Activated naive CD8-positive, alpha-beta T cell treated with anti-CD3 and anti-CD28 coated beads, Interleukin-2, amount 10 ng/mL, durations not matched to agents 7 days and 5 days (primary cell): ENCODE measurements around the gene CHMP4B. TPM values are rescaled to one million over a fixed set of nuclear protein-coding genes. Genes with fewer than 3 reads are reported as not detected.
"Not testable (repeated sequence)": the region's sequence is repeated elsewhere in the genome, so short reads cannot be mapped to it uniquely, and the experiment has no call there.

Experiments
- ATAC-seq: fragments of 150-1000 bp; cut with Tn5 transposase; one replicate; pipeline ENCODE4 v1.10.0; 2021; ENCODE audit warnings: low read depth, moderate library complexity
- POLR2A ChIA-PET: fragments of 350-600 bp; sonication (Branson Sonifier 250); formaldehyde crosslinking; loops from one replicate; lab custom pipeline; 2021; ENCODE audit warnings: antibody characterized with exemption; lab: Charles Lee
- DNase-seq: peaks from one replicate; pipeline ENCODE4 v3.0.0; 2021
- H3K27ac Mint-ChIP-seq: one replicate; pipeline ENCODE4 v1.8.0; 2022; ENCODE audit warnings: mild to moderate bottlenecking, mixed read lengths
- H3K27me3 Mint-ChIP-seq: one replicate; pipeline ENCODE4 v1.8.0; 2022; ENCODE audit warnings: mild to moderate bottlenecking, moderate library complexity, mixed read lengths
- H3K36me3 Mint-ChIP-seq: one replicate; pipeline ENCODE4 v1.8.0; 2021; ENCODE audit warnings: mild to moderate bottlenecking, mixed read lengths
- H3K4me1 Mint-ChIP-seq: one replicate; pipeline ENCODE4 v1.8.0; 2021; ENCODE audit warnings: mixed read lengths
- H3K4me3 Mint-ChIP-seq: one replicate; pipeline ENCODE4 v1.8.0; 2022; ENCODE audit warnings: mild to moderate bottlenecking, moderate library complexity, mixed read lengths
- H3K9me3 Mint-ChIP-seq: one replicate; pipeline ENCODE4 v1.8.0; 2021; ENCODE audit warnings: mixed read lengths
- total RNA-seq, 2 experiments: library from RNA; stranded (reverse); gene quantifications; one replicate each; pipeline ENCODE4 v1.2.3, GENCODE V29; 2021

CHMP4B gene
- total RNA-seq, 2 experiments from 2014 or later: 75.7 to 82.8 TPM

DNA sequence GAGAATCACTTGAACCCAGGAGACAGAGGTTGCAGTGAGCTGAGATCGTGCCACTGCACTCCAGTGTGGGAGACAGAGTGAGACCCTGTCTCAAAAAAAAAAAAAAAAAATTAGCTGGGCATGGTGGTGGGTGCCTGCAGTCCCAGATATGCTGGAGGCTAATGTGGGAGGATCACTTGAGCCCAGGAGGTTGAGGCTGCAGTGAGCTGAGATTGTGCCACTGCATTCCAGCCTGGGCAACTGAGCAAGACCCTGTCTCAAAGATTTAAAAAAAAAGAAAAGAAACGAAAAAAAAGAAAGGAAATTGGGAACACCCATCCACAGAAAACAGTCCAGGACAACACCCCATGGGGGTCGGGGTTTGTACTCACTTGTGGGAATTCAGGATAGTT is 18.6 kb upstream of the CHMP4B start:
- H3K27ac Mint-ChIP-seq: peak overlapping the region; percentile 61
- not testable (repeated sequence) for H3K4me3 Mint-ChIP-seq, DNase-seq, H3K9me3 Mint-ChIP-seq, ATAC-seq, H3K4me1 Mint-ChIP-seq, H3K36me3 Mint-ChIP-seq, H3K27me3 Mint-ChIP-seq
- POLR2A ChIA-PET: interaction anchor here (1.3 kb wide), 1 partner anchor 66 kb away, joined by 4 read pairs; no protein-coding TSS in a partner anchor

DNA sequence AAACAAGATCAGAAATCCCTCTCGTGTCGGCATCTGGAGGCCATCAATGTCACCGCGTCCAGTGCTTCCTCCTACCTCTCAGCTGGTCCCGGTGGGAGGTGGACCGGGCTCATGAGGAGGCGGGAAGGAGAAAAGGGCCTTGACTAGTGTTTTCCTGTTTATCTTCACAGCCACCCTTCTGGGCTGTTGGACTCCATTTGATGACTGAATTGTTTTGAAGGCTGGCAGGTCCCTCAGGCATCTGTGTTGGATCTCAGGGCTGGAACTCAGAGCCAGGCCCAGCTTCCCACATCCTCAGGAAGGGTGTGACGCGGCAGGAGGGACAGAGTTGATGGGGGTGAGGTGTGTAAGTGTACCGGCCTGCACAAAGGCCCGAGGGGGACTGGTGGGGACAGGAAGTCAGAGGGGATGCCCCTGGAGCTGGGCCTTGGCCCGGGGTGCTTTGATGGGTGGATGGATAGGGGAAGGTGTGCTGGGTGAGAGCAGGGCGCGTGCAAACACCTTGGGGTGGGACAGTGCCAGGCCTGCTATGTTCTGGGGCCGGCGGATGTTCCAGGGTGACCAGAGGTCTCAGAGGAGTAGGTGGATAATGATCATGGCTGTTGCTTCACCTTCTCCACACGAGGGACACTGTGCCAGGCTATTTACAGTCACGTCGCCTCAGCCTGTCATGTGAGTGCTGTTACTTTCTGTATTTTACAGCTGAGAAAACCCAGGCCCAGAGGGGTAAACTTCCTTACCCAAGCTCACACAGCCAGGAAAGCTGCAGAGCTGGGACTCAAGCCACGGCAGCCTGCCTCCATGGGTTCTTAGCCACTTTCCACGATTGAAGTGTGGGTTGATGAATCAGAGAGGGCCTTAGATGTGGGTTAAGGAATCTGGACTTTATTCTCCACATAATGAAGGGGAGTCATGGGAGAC is 17.9 kb upstream of the CHMP4B start:
- Mint-ChIP-seq H3K4me3 (no peak overlapping the region), H3K36me3 (no peaks in the 10 kb centered on the region), H3K9me3 (no peaks in the 10 kb centered on the region), H3K27ac (peak overlapping the region; percentile 68), H3K4me1 (peaks cover 4% of the 10 kb centered on the region), H3K27me3 (no peaks in the 10 kb centered on the region)
- POLR2A ChIA-PET: interaction anchor here (1.8 kb wide), 1 partner anchor 18 kb away, joined by 5 read pairs; the partner anchor contains the start of gene CHMP4B
- ATAC-seq (peak; percentile 36), DNase-seq (no peak)

GRCh38 chr20:33796263-33796906 is 14.8 kb upstream of the CHMP4B start:
- DNase-seq (no peak), ATAC-seq (no peak)
- Mint-ChIP-seq H3K27ac (no peak overlapping the region), H3K4me3 (no peak overlapping the region), H3K27me3 (no peaks in the 10 kb centered on the region), H3K36me3 (no peaks in the 10 kb centered on the region), H3K9me3 (no peaks in the 10 kb centered on the region), H3K4me1 (peaks cover 4% of the 10 kb centered on the region)
- POLR2A ChIA-PET: no interaction called here

- DNase-seq (no peak), ATAC-seq (no peak)
- Mint-ChIP-seq H3K9me3 (no peaks in the 10 kb centered on the region), H3K27ac (no peak overlapping the region), H3K4me1 (peaks cover 4% of the 10 kb centered on the region), H3K36me3 (no peaks in the 10 kb centered on the region), H3K4me3 (no peak overlapping the region), H3K27me3 (no peaks in the 10 kb centered on the region)
- POLR2A ChIA-PET: no interaction called here
Observed at GRCh38 chr20:33796907-33797544, 14.1 kb upstream of the CHMP4B start.

- ATAC-seq (no peak), DNase-seq (no peak)
- H3K27me3 Mint-ChIP-seq: no peaks in the 10 kb centered on the region
- POLR2A ChIA-PET: interaction anchor here (1.2 kb wide), 1 partner anchor 13 kb away, joined by 4 read pairs; the partner anchor contains the start of gene CHMP4B
- H3K27ac Mint-ChIP-seq: no peak overlapping the region
- no peak overlapping the region for H3K4me3 Mint-ChIP-seq
- no peaks in the 10 kb centered on the region for H3K9me3 Mint-ChIP-seq
- H3K4me1 Mint-ChIP-seq: peaks cover under 1% of the 10 kb centered on the region
- H3K36me3 Mint-ChIP-seq: no peaks in the 10 kb centered on the region
Observed at GRCh38 chr20:33798444-33798843, 12.7 kb upstream of the CHMP4B start.

DNA sequence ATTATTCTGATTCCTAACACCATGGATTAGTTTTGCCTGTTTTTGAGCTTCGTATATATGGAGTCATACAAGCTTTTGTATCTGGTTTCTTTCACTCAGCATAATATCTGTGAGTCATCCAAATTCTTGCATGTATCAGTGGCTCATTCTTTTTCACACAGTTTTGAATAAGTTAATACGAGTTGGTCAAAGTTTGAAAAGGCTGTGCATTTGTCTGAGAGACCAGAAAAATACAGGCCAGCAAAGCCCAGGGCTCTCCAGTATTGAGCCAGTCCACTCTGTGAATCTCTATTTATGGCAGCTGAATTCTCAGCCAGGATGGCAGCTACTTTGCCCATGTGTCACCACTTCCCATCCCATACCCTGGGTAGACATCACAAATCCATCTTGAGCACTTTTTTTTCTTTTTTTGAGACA is 7.2 kb upstream of the CHMP4B start:
- no peak overlapping the region for H3K4me3 Mint-ChIP-seq
- no peak overlapping the region for H3K27ac Mint-ChIP-seq
- H3K27me3 Mint-ChIP-seq: peaks cover 4% of the 10 kb centered on the region
- peaks cover 2% of the 10 kb centered on the region for H3K4me1 Mint-ChIP-seq
- no peaks in the 10 kb centered on the region for H3K9me3 Mint-ChIP-seq
- ATAC-seq (no peak), DNase-seq (no peak)
- H3K36me3 Mint-ChIP-seq: no peaks in the 10 kb centered on the region
- POLR2A ChIA-PET: interaction anchor here (0.6 to 0.9 kb wide), 2 partner anchors 9 to 143 kb away, joined by 3 to 5 read pairs; no protein-coding TSS in a partner anchor

GRCh38 chr20:33808388-33808787 is 2.8 kb upstream of the CHMP4B start:
- H3K36me3 Mint-ChIP-seq: peaks cover 14% of the 10 kb centered on the region

DNA sequence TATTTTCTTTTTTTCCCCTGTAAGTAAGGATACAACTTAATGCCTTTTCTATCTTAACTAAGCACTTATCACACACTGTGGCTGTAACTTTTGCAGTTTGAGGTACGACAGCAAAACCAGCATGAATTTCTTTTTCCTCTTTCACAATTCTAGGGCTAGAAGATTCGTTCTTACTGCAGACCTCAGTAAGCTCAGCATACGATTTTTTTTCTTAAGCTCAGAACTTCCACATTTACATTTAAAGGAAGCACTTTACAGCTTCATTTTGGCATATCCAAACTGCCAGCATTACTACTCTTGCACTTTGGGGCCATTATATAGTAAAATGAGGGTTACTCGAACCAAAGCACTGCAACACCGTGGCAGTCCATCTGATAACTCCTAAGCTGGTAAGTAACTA is 889 bp upstream of the CHMP4B start:
- DNase-seq (no peak), ATAC-seq (no peak)
- no peak overlapping the region for H3K4me3 Mint-ChIP-seq
- POLR2A ChIA-PET: interaction anchor here (1.1 to 2.0 kb wide), 5 partner anchors 12 to 183 kb away, joined by 4 to 24 read pairs (median 4); partner anchors contain the start of gene RALY
- peaks cover 4% of the 10 kb centered on the region for H3K27me3 Mint-ChIP-seq
- H3K27ac Mint-ChIP-seq: no peak overlapping the region
- no peaks in the 10 kb centered on the region for H3K9me3 Mint-ChIP-seq
- peaks cover 27% of the 10 kb centered on the region for H3K4me1 Mint-ChIP-seq
- peaks cover 23% of the 10 kb centered on the region for H3K36me3 Mint-ChIP-seq

More at GRCh38 chr20:33808388-33808787, 2.8 kb upstream of the CHMP4B start:
- no peak overlapping the region for H3K4me3 Mint-ChIP-seq
- peaks cover 4% of the 10 kb centered on the region for H3K27me3 Mint-ChIP-seq
- H3K4me1 Mint-ChIP-seq: peaks cover 15% of the 10 kb centered on the region
- no peak for ATAC-seq
- H3K27ac Mint-ChIP-seq: no peak overlapping the region
- POLR2A ChIA-PET: no interaction called here
- DNase-seq: no peak
- no peaks in the 10 kb centered on the region for H3K9me3 Mint-ChIP-seq

- Mint-ChIP-seq H3K4me1 (peaks cover 25% of the 10 kb centered on the region), H3K36me3 (peaks cover 26% of the 10 kb centered on the region), H3K4me3 (peak overlapping the region; percentile 97), H3K9me3 (no peaks in the 10 kb centered on the region), H3K27me3 (no peaks in the 10 kb centered on the region), H3K27ac (peak overlapping the region; percentile 94)
- POLR2A ChIA-PET: interaction anchor here (0.8 to 2.4 kb wide), 14 partner anchors 14 to 300 kb away, joined by 3 to 24 read pairs (median 4); partner anchors contain the start of genes EIF2S2 and RALY
- ATAC-seq: no peak
- peak; percentile 43 for DNase-seq
Observed at GRCh38 chr20:33811776-33812151, 616 bp downstream of the CHMP4B start.

- Mint-ChIP-seq H3K9me3 (no peaks in the 10 kb centered on the region), H3K36me3 (peaks cover 26% of the 10 kb centered on the region), H3K27me3 (no peaks in the 10 kb centered on the region), H3K4me1 (peaks cover 26% of the 10 kb centered on the region), H3K27ac (peak overlapping the region; percentile 94), H3K4me3 (peak overlapping the region; percentile 97)
- POLR2A ChIA-PET: interaction anchor here (0.5 to 2.4 kb wide), 11 partner anchors 8 to 1246 kb away, joined by 3 to 24 read pairs (median 4); partner anchors contain the start of genes EIF2S2 and RALY
- ATAC-seq (no peak), DNase-seq (no peak)
Observed at GRCh38 chr20:33812152-33812849, 1.2 kb downstream of the CHMP4B start.

DNA sequence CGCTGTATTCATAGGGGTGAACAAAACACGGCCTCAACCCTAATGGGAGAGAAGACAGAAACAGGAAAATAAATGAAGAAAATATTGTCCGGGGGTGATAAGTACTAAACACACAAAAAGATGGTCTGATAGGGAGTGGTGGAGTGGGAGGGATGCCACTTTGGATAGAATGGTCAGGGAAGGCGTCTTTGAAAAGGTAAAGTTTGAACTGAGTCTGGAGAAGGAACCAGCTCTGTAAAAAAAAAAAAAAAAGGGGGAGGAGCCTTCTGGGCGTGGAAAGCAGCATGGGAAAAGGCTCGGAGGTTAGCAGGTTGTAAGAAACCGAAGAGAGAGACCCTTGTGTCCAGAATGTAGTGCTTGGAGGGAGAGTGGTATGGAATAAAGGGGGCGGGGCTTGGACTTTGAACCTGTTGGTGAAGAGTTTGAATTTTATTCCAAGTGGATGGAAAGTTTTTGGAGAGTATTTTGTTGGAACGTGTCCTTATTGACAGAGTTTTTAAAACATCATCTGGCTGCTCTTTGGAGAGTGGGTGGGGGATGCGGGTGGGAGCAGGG is 1.8 kb downstream of the CHMP4B start:
- peaks cover 33% of the 10 kb centered on the region for H3K4me1 Mint-ChIP-seq
- ATAC-seq: no peak
- H3K27me3 Mint-ChIP-seq: no peaks in the 10 kb centered on the region
- peak overlapping the region; percentile 94 for H3K27ac Mint-ChIP-seq
- H3K4me3 Mint-ChIP-seq: peak overlapping the region; percentile 97
- peaks cover 26% of the 10 kb centered on the region for H3K36me3 Mint-ChIP-seq
- no peak for DNase-seq
- POLR2A ChIA-PET: interaction anchor here (0.7 to 2.4 kb wide), 3 partner anchors 9 to 299 kb away, joined by 3 to 16 read pairs (median 8); partner anchors contain the start of gene EIF2S2
- no peaks in the 10 kb centered on the region for H3K9me3 Mint-ChIP-seq

DNA sequence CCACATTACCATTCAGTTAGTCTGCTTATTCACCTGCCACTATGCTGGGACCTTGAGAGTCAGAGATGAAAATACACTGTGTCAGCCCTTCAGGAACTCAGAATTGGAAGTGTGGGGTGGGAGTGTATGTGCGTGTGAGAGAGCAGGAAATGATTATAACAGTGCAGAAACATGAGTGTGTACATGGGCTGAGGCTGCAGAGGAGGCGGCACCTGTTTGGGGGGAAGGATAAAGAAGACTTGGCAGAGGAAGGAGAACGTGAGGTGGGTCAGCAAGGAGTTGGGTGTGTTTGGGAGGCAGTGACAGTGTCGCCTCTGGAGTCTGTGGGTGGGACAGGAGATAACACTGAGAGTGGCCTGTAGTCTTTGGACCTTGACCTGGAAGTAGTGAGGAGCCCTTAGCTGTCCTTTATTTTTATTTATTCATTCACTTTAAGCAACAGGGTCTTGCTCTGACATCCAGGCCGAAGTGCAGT is 3.1 kb downstream of the CHMP4B start:
- ATAC-seq (no peak), DNase-seq (no peak)
- peak overlapping the region; percentile 97 for H3K4me3 Mint-ChIP-seq
- POLR2A ChIA-PET: interaction anchor here (1.0 to 1.7 kb wide), 3 partner anchors 21 to 298 kb away, joined by 3 to 4 read pairs (median 4); partner anchors contain the start of gene EIF2S2
- peak overlapping the region; percentile 77 for H3K27ac Mint-ChIP-seq
- peaks cover 26% of the 10 kb centered on the region for H3K36me3 Mint-ChIP-seq
- no peaks in the 10 kb centered on the region for H3K9me3 Mint-ChIP-seq
- peaks cover 36% of the 10 kb centered on the region for H3K4me1 Mint-ChIP-seq
- no peaks in the 10 kb centered on the region for H3K27me3 Mint-ChIP-seq
